Measurements from ENCODE around the gene ANKRD13A.

- TF ChIP-seq, protein P1, sequence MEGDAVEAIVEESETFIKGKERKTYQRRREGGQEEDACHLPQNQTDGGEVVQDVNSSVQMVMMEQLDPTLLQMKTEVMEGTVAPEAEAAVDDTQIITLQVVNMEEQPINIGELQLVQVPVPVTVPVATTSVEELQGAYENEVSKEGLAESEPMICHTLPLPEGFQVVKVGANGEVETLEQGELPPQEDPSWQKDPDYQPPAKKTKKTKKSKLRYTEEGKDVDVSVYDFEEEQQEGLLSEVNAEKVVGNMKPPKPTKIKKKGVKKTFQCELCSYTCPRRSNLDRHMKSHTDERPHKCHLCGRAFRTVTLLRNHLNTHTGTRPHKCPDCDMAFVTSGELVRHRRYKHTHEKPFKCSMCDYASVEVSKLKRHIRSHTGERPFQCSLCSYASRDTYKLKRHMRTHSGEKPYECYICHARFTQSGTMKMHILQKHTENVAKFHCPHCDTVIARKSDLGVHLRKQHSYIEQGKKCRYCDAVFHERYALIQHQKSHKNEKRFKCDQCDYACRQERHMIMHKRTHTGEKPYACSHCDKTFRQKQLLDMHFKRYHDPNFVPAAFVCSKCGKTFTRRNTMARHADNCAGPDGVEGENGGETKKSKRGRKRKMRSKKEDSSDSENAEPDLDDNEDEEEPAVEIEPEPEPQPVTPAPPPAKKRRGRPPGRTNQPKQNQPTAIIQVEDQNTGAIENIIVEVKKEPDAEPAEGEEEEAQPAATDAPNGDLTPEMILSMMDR (conservative IDR thresholded peaks at IDR 0.05; ENCODE audit: low read depth in 2 of 2): no peak
- no peak for TF ChIP-seq EZH2phosphoT487 (IDR thresholded peaks at IDR 0.05; ENCODE audit: unreplicated experiment)
- no peak for TF ChIP-seq CREB1 (CRISPR knock-in tag; IDR thresholded peaks at IDR 0.05; ENCODE audit: low read depth)
- no peak for TF ChIP-seq EZH2 (IDR thresholded peaks at IDR 0.05; ENCODE audit: low read depth, unreplicated experiment)
- TF ChIP-seq ZNF331 (CRISPR knock-in tag; IDR thresholded peaks at IDR 0.05; ENCODE audit: low read depth): no peak
- TF ChIP-seq, protein P2, sequence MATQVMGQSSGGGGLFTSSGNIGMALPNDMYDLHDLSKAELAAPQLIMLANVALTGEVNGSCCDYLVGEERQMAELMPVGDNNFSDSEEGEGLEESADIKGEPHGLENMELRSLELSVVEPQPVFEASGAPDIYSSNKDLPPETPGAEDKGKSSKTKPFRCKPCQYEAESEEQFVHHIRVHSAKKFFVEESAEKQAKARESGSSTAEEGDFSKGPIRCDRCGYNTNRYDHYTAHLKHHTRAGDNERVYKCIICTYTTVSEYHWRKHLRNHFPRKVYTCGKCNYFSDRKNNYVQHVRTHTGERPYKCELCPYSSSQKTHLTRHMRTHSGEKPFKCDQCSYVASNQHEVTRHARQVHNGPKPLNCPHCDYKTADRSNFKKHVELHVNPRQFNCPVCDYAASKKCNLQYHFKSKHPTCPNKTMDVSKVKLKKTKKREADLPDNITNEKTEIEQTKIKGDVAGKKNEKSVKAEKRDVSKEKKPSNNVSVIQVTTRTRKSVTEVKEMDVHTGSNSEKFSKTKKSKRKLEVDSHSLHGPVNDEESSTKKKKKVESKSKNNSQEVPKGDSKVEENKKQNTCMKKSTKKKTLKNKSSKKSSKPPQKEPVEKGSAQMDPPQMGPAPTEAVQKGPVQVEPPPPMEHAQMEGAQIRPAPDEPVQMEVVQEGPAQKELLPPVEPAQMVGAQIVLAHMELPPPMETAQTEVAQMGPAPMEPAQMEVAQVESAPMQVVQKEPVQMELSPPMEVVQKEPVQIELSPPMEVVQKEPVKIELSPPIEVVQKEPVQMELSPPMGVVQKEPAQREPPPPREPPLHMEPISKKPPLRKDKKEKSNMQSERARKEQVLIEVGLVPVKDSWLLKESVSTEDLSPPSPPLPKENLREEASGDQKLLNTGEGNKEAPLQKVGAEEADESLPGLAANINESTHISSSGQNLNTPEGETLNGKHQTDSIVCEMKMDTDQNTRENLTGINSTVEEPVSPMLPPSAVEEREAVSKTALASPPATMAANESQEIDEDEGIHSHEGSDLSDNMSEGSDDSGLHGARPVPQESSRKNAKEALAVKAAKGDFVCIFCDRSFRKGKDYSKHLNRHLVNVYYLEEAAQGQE (IDR thresholded peaks at IDR 0.05; ENCODE audit: unreplicated experiment): no peak
- TF ChIP-seq STAT1 (IDR thresholded peaks at IDR 0.05; ENCODE audit: unreplicated experiment): no peak
- no peak for TF ChIP-seq JUNB (IDR thresholded peaks at IDR 0.05; ENCODE audit: unreplicated experiment)
Observed at GRCh38 chr12:110012659-110013058, 13.4 kb downstream of the ANKRD13A start.

Measured in GM23338 (cell line).